Measurements from ENCODE around the gene SYT9.

GRCh38 chr11:7385532-7385931, 133.8 kb downstream of the SYT9 start:
- TF ChIP-seq CTCF (tag by site-specific recombination; IDR thresholded peaks at IDR 0.05): no peak
- TF ChIP-seq REST (tag by site-specific recombination; IDR thresholded peaks at IDR 0.05): no peak
- no peak for TF ChIP-seq ZSCAN4 (tag by site-specific recombination; IDR thresholded peaks at IDR 0.05)
- no peak for TF ChIP-seq ZNF561 (tag by site-specific recombination; IDR thresholded peaks at IDR 0.05; ENCODE audit: borderline replicate concordance)
- TF ChIP-seq ZNF366 (tag by site-specific recombination; conservative IDR thresholded peaks at IDR 0.05): no peak
- TF ChIP-seq ZBTB49 (tag by site-specific recombination; IDR thresholded peaks at IDR 0.05; ENCODE audit: low read depth): no peak
